DND-41 (cell line): ENCODE data around the gene FAM120A.

ENCODE experiments used
- ATAC-seq: fragments of 200-7000 bp; cut with Tn5 transposase; 3 replicates; pipeline ENCODE4 v1.9.1; 2021; ENCODE audit warnings: low read depth; ENCODE audit not compliant: insufficient read depth
- DNase-seq: peaks from one replicate; pipeline ENCODE4 v3.0.0-alpha.2; 2020
- H2AFZ ChIP-seq: 2 replicates; pipeline ENCODE4 v1.6.0; 2012; ENCODE audit warnings: low read depth, low read length
- H3K27ac ChIP-seq: 2 replicates; pipeline ENCODE4 v1.5.1; 2012; ENCODE audit warnings: low read length, inconsistent platforms
- H3K27me3 ChIP-seq: fragments of 200-600 bp; sonication (generic); 2 replicates; pipeline ENCODE4 v1.6.0; 2012; ENCODE audit warnings: low read length, mild to moderate bottlenecking, inconsistent platforms; ENCODE audit not compliant: insufficient read depth, poor library complexity
- H3K36me3 ChIP-seq: 2 replicates; pipeline ENCODE4 v1.5.1; 2012; ENCODE audit warnings: low read length, inconsistent platforms; ENCODE audit not compliant: insufficient read depth
- H3K4me1 ChIP-seq: 2 replicates; pipeline ENCODE4 v1.5.1; 2012; ENCODE audit warnings: mild to moderate bottlenecking, low read length; ENCODE audit not compliant: insufficient read depth
- H3K4me2 ChIP-seq: 2 replicates; pipeline ENCODE4 v1.6.0; 2012; ENCODE audit warnings: mild to moderate bottlenecking, moderate library complexity, low read length, inconsistent platforms; ENCODE audit not compliant: insufficient read depth
- H3K4me3 ChIP-seq, 2 experiments: fragments of 200-600 bp in 1 of 2; shearing (Covaris generic) in 1 of 2; 2 replicates each; pipeline ENCODE4 v1.5.1; 2012 to 2016; ENCODE audit warnings: inconsistent platforms in 2 of 2, low read length in 2 of 2, mild to moderate bottlenecking in 2 of 2, low read depth in 1 of 2, moderate library complexity in 1 of 2
- H3K79me2 ChIP-seq: 2 replicates; pipeline ENCODE4 v1.6.0; 2012; ENCODE audit warnings: low read length, inconsistent platforms; ENCODE audit not compliant: insufficient read depth
- H3K9ac ChIP-seq: 2 replicates; pipeline ENCODE4 v1.6.0; 2012; ENCODE audit warnings: low read depth, mild to moderate bottlenecking, inconsistent platforms, low read length, moderate library complexity
- H3K9me3 ChIP-seq: 2 replicates; pipeline ENCODE4 v1.5.1; 2012; ENCODE audit warnings: low read length, moderate library complexity, mild to moderate bottlenecking, inconsistent platforms; ENCODE audit not compliant: insufficient read depth, severe bottlenecking
- H4K20me1 ChIP-seq: 2 replicates; pipeline ENCODE4 v1.6.0; 2012; ENCODE audit warnings: low read length; ENCODE audit not compliant: insufficient read depth
- EZH2 ChIP-seq: IDR thresholded peaks from 3 replicates; pipeline ENCODE4 v1.6.1; 2012; ENCODE audit warnings: borderline replicate concordance, low read depth, mild to moderate bottlenecking, moderate library complexity, low read length, inconsistent platforms; ENCODE audit not compliant: severe bottlenecking
- TF ChIP-seq, protein P1 (sequence below): IDR thresholded peaks from 2 replicates; pipeline ENCODE4 v1.5.1; 2012; ENCODE audit warnings: borderline replicate concordance, low read length, moderate library complexity, mild to moderate bottlenecking; ENCODE audit not compliant: poor library complexity, severe bottlenecking; ENCODE audit errors: extremely low read depth

Gene FAM120A

DNA sequence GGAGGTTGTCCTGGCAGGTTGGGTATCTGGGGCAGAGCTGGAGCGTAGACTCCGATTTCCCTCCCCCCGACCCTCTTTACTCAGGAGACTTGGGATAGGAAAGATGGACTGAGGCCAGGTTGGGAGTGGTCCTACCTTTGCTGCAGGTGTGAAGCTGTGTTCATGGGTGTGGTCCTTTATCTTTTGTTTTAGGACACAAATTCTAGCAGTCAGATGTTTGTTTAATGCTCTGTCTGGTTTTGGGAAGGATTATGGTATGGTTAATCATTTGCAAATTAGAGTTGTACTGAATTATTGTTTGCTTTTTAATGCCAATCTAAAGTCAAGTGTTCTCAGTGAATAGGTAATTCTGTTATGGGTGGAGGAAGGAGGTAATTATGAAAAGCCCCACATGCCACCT is 16.0 kb downstream of the FAM120A start:
- peaks cover 21% of the 10 kb centered on the region; the same call in 1 of the 2 replicates for H4K20me1 ChIP-seq
- H3K36me3 ChIP-seq, result peaks cover 22% of the 10 kb centered on the region
- H3K4me1 ChIP-seq, result peaks cover 57% of the 10 kb centered on the region
- no peak overlapping the region for H3K9ac ChIP-seq
- no peaks in the 10 kb centered on the region for H3K9me3 ChIP-seq
- no peak overlapping the region for H3K4me3 ChIP-seq
- ATAC-seq (no peak), DNase-seq (no peak)
- peak overlapping the region; percentile 93 for H3K27ac ChIP-seq
- no peak overlapping the region for H3K4me2 ChIP-seq
- no peak overlapping the region for H2AFZ ChIP-seq
- no peaks in the 10 kb centered on the region for H3K27me3 ChIP-seq
- TF ChIP-seq EZH2, result no peak
- TF ChIP-seq, protein P1, sequence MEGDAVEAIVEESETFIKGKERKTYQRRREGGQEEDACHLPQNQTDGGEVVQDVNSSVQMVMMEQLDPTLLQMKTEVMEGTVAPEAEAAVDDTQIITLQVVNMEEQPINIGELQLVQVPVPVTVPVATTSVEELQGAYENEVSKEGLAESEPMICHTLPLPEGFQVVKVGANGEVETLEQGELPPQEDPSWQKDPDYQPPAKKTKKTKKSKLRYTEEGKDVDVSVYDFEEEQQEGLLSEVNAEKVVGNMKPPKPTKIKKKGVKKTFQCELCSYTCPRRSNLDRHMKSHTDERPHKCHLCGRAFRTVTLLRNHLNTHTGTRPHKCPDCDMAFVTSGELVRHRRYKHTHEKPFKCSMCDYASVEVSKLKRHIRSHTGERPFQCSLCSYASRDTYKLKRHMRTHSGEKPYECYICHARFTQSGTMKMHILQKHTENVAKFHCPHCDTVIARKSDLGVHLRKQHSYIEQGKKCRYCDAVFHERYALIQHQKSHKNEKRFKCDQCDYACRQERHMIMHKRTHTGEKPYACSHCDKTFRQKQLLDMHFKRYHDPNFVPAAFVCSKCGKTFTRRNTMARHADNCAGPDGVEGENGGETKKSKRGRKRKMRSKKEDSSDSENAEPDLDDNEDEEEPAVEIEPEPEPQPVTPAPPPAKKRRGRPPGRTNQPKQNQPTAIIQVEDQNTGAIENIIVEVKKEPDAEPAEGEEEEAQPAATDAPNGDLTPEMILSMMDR, result no peak
- peaks cover 96% of the 10 kb centered on the region for H3K79me2 ChIP-seq

DNA sequence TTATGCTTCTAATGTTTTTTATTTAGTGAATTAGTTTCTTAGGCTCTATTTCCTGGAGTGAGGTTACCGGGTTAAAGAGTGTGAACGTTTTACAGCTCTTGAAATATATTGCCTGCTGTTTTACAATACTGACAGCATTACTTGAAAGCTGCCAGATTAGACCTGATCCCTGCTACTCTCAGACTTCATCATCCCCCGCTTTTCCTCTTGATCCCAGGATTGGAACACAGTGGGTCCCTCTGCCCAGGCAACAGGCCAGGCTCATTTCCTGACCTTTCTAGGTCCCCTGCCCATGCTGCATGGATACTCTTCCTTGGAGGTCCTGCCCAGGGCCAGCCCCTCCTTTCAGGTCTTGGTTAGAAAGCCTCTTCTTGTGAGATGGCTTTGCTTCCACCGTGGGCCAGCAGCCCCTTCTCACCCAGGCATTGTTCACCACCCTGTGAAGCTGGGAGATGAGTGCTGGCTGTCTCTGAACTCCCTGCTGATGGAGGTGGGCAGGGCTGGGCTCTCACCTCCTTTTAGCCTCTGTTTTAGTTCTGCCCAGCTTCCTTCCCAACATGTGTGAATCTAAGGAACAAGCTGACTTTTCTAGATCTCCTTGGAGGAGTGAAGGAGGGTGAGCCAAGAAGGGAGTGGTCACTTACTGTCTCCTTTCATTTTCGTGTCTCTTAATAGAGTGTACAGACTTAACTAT is 17.4 kb downstream of the FAM120A start:
- Histone ChIP-seq H3K4me3 (no peak overlapping the region), H3K4me1 (peaks cover 43% of the 10 kb centered on the region), H4K20me1 (peaks cover 25% of the 10 kb centered on the region; the same call in 1 of the 2 replicates), H2AFZ (no peak overlapping the region), H3K27ac (peak overlapping the region; percentile 60), H3K36me3 (peaks cover 30% of the 10 kb centered on the region), H3K9ac (0 out of 2 replicates have a peak overlapping the region, but pooled peaks have one; percentile 25), H3K9me3 (no peaks in the 10 kb centered on the region), H3K79me2 (peaks cover 98% of the 10 kb centered on the region), H3K4me2 (peak overlapping the region; percentile 24; the same call in 1 of the 2 replicates), H3K27me3 (no peaks in the 10 kb centered on the region)
- DNase-seq, result no peak
- ATAC-seq, result no peak
- TF ChIP-seq EZH2, result no peak
- TF ChIP-seq, protein P1, result no peak

DNA sequence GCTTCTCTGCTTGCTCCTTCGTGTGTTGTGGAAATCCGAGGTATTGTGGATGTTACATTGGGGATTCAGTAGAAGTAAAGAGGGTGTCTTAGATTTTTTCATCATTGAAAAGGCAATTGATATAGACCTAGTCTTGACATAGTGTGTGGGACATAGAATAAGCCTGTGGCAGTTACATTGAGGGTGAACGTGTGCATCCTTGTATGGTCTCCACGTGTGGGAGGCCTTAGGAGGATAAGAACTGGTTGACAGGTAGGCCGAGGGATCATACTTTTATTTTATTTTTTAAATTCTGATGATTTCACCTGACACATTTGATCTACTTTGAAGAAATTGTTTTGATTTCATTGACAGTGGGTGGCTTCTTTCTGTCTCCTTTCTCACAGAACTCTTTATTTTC is 18.9 kb downstream of the FAM120A start:
- Histone ChIP-seq H3K4me2 (no peak overlapping the region), H3K79me2 (peaks cover 93% of the 10 kb centered on the region)
- TF ChIP-seq, protein P1, result no peak
- TF ChIP-seq EZH2, result no peak

More for the DNA sequence above, 18.9 kb downstream of the FAM120A start:
- no peak overlapping the region for H3K9ac ChIP-seq
- H3K27me3 ChIP-seq, result no peaks in the 10 kb centered on the region
- no peaks in the 10 kb centered on the region for H3K9me3 ChIP-seq
- H3K36me3 ChIP-seq, result peaks cover 38% of the 10 kb centered on the region
- H4K20me1 ChIP-seq, result peaks cover 30% of the 10 kb centered on the region; the same call in 1 of the 2 replicates
- peaks cover 28% of the 10 kb centered on the region for H3K4me1 ChIP-seq
- no peak overlapping the region for H3K27ac ChIP-seq
- no peak overlapping the region for H3K4me3 ChIP-seq
- no peak for ATAC-seq
- DNase-seq, result no peak
- no peak overlapping the region for H2AFZ ChIP-seq
